ENCODE data around the gene MYDGF. TPM values are rescaled to one million over a fixed set of nuclear protein-coding genes. Genes with fewer than 3 reads are reported as not detected.

The MYDGF gene
- total RNA-seq, 1 donor from 2014 or later, result 42.5 TPM

GRCh38 chr19:4613254-4613751 is 56.8 kb downstream of the MYDGF start:
- no peak for DNase-seq (ENCODE audit: low spot score, unreplicated experiment)
- H3K27ac Mint-ChIP-seq, result no peak overlapping the region
- no peaks in the 10 kb centered on the region for H3K36me3 Mint-ChIP-seq (ENCODE audit: insufficient read depth)
- H3K9me3 Mint-ChIP-seq (ENCODE audit: low read depth), result no peaks in the 10 kb centered on the region
- TF ChIP-seq CTCF (IDR thresholded peaks at IDR 0.05; ENCODE audit: unreplicated experiment), result no peak
- peaks cover 3% of the 10 kb centered on the region for H3K4me1 Mint-ChIP-seq (ENCODE audit: low read depth)
- no peak overlapping the region for H3K4me3 Mint-ChIP-seq (ENCODE audit: low read depth)
- peaks cover 30% of the 10 kb centered on the region for H3K27me3 Mint-ChIP-seq

GRCh38 chr19:4609878-4610511 is 60.1 kb downstream of the MYDGF start:
- no peaks in the 10 kb centered on the region for H3K4me1 Mint-ChIP-seq (ENCODE audit: low read depth)
- DNase-seq (ENCODE audit: low spot score, unreplicated experiment), result no peak
- no peak overlapping the region for H3K4me3 Mint-ChIP-seq (ENCODE audit: low read depth)
- TF ChIP-seq CTCF (IDR thresholded peaks at IDR 0.05; ENCODE audit: unreplicated experiment), result no peak
- peaks cover 20% of the 10 kb centered on the region for H3K27me3 Mint-ChIP-seq
- no peaks in the 10 kb centered on the region for H3K36me3 Mint-ChIP-seq (ENCODE audit: insufficient read depth)
- H3K9me3 Mint-ChIP-seq (ENCODE audit: low read depth), result no peaks in the 10 kb centered on the region
- H3K27ac Mint-ChIP-seq, result no peak overlapping the region

Other genes with a start within 250 kb of the MYDGF start
- gene UBXN6, start 212.5 kb downstream of the MYDGF start, total RNA-seq, result 57.2 and 61.8 TPM in 2 replicates
- gene HDGFL2, start 198.0 kb downstream of the MYDGF start, total RNA-seq, result 92.6 and 94.2 TPM in 2 replicates
- gene PLIN4, start 151.9 kb downstream of the MYDGF start, total RNA-seq, result 0.93 and 1.3 TPM in 2 replicates
- gene PLIN5, start 135.1 kb downstream of the MYDGF start, total RNA-seq, result 5.7 and 8.1 TPM in 2 replicates
- gene LRG1, start 130.3 kb downstream of the MYDGF start, total RNA-seq, result 0.34 and 0.51 TPM in 2 replicates
- 26.6 and 28.3 TPM in 2 replicates for gene SEMA6B, start 110.7 kb downstream of the MYDGF start, total RNA-seq
- 7.3 and 8.5 TPM in 2 replicates for gene TNFAIP8L1, start 30.8 kb downstream of the MYDGF start, total RNA-seq
- 48.9 and 50.3 TPM in 2 replicates for gene DPP9, start 53.5 kb upstream of the MYDGF start, total RNA-seq
- gene FEM1A, start 121.4 kb upstream of the MYDGF start, total RNA-seq, result 12.5 and 13.0 TPM in 2 replicates
- gene TICAM1, start 161.4 kb upstream of the MYDGF start, total RNA-seq, result 3.4 and 4.0 TPM in 2 replicates
- 40.0 and 43.6 TPM in 2 replicates for gene PLIN3, start 197.3 kb upstream of the MYDGF start, total RNA-seq
- not detected in 2 replicates for gene ARRDC5, start 232.6 kb upstream of the MYDGF start, total RNA-seq
- 60.2 and 63.5 TPM in 2 replicates for gene UHRF1, start 239.2 kb upstream of the MYDGF start, total RNA-seq

All from progenitor cell of endocrine pancreas (in vitro differentiated cells).